CD14-positive monocyte (primary cell): ENCODE measurements around the gene TADA3. TPM values are rescaled to one million over a fixed set of nuclear protein-coding genes. Genes with fewer than 3 reads are reported as not detected.

Source experiments
- DNase-seq, 3 donors: peaks; one replicate each; pipeline ENCODE4 v3.0.0-alpha.2; 2011 to 2022
- H2AFZ ChIP-seq: 2 replicates; pipeline ENCODE4 v1.6.0; 2012; ENCODE audit warnings: mild to moderate bottlenecking, low read depth, low read length, inconsistent platforms; ENCODE audit not compliant: insufficient read depth, poor library complexity, severe bottlenecking
- H3K27ac ChIP-seq, 2 donors: 1 replicate in 1 of 2; 2 replicates in 1 of 2; pipeline ENCODE4 v1.5.1; 2012 to 2013; ENCODE audit warnings: low read length in 2 of 2, control low read depth in 1 of 2, inconsistent platforms in 1 of 2, low read depth in 1 of 2, mild to moderate bottlenecking in 1 of 2
- H3K27me3 ChIP-seq, 2 donors: one replicate each; pipeline versions ENCODE4 v1.6.0 to v1.6.1; 2011 to 2013; ENCODE audit warnings: low read length in 2 of 2; ENCODE audit not compliant: control insufficient read depth in 2 of 2, insufficient read depth in 2 of 2
- H3K36me3 ChIP-seq, 2 donors: replicated peaks in 1 of 2; 1 replicate in 1 of 2; 2 replicates in 1 of 2; pipeline versions ENCODE4 v1.5.1 to v1.6.1; 2012 to 2013; ENCODE audit warnings: low read length in 2 of 2, control low read depth in 1 of 2, inconsistent platforms in 1 of 2, mild to moderate bottlenecking in 1 of 2; ENCODE audit not compliant: insufficient read depth in 2 of 2, control insufficient read depth in 1 of 2
- H3K4me1 ChIP-seq, 2 donors: 1 replicate in 1 of 2; 2 replicates in 1 of 2; pipeline versions ENCODE4 v1.5.1 to v1.6.1; 2012 to 2013; ENCODE audit warnings: low read length in 2 of 2, control low read depth in 1 of 2, inconsistent platforms in 1 of 2, mild to moderate bottlenecking in 1 of 2, moderate library complexity in 1 of 2; ENCODE audit not compliant: insufficient read depth in 2 of 2, control insufficient read depth in 1 of 2
- H3K4me2 ChIP-seq: replicated peaks from 2 replicates; pipeline ENCODE3; 2012; ENCODE audit warnings: low read length, moderate library complexity, mild to moderate bottlenecking; ENCODE audit not compliant: poor library complexity, severe bottlenecking; ENCODE audit errors: extremely low read depth
- H3K4me3 ChIP-seq, 3 experiments: fragments of 200-600 bp in 1 of 3; sonication (generic) in 1 of 3; replicated peaks in 1 of 3; 1 replicate in 2 of 3; 2 replicates in 1 of 3; pipeline ENCODE4 v1.5.1; 2011 to 2013; ENCODE audit warnings: low read length in 3 of 3, mild to moderate bottlenecking in 3 of 3, control low read depth in 2 of 3, low read depth in 2 of 3, inconsistent platforms in 1 of 3, moderate library complexity in 1 of 3
- H3K79me2 ChIP-seq: 2 replicates; pipeline ENCODE4 v1.6.0; 2012; ENCODE audit warnings: mild to moderate bottlenecking, control low read depth, inconsistent platforms, low read length, moderate library complexity; ENCODE audit not compliant: insufficient read depth
- H3K9ac ChIP-seq: 2 replicates; pipeline ENCODE4 v1.6.0; 2017; ENCODE audit warnings: low read length, mild to moderate bottlenecking; ENCODE audit not compliant: insufficient read depth, poor library complexity, severe bottlenecking
- H3K9me3 ChIP-seq, 2 donors: replicated peaks in 1 of 2; 1 replicate in 1 of 2; 2 replicates in 1 of 2; pipeline versions ENCODE4 v1.5.1 to v1.6.1; 2012 to 2013; ENCODE audit warnings: low read length in 2 of 2, control low read depth in 1 of 2; ENCODE audit not compliant: control insufficient read depth in 1 of 2, insufficient read depth in 1 of 2
- H4K20me1 ChIP-seq: 2 replicates; pipeline ENCODE4 v1.6.0; 2012; ENCODE audit warnings: mild to moderate bottlenecking, low read length, control low read depth, moderate library complexity; ENCODE audit not compliant: insufficient read depth
- H3K27ac Mint-ChIP-seq, 7 donors: one replicate each; pipeline ENCODE4 v1.8.0; 2020; ENCODE audit warnings: mild to moderate bottlenecking in 7 of 7, mixed read lengths in 7 of 7, moderate library complexity in 6 of 7, inconsistent platforms in 2 of 7
- H3K27me3 Mint-ChIP-seq, 3 donors: one replicate each; pipeline ENCODE4 v1.8.0; 2021 to 2022; ENCODE audit warnings: low read depth in 3 of 3, mild to moderate bottlenecking in 3 of 3, mixed read lengths in 3 of 3, moderate library complexity in 3 of 3, inconsistent platforms in 1 of 3
- H3K36me3 Mint-ChIP-seq, 2 donors: one replicate each; pipeline ENCODE4 v1.8.0; 2020; ENCODE audit warnings: mixed read lengths in 2 of 2, inconsistent platforms in 1 of 2, mild to moderate bottlenecking in 1 of 2
- H3K4me1 Mint-ChIP-seq: one replicate; pipeline ENCODE4 v1.8.0; 2020; ENCODE audit warnings: mild to moderate bottlenecking, mixed read lengths
- H3K4me3 Mint-ChIP-seq, 2 donors: one replicate each; pipeline ENCODE4 v1.8.0; 2020; ENCODE audit warnings: mild to moderate bottlenecking in 2 of 2, mixed read lengths in 2 of 2, moderate library complexity in 1 of 2
- H3K9me3 Mint-ChIP-seq, 7 donors: one replicate each; pipeline ENCODE4 v1.8.0; 2020 to 2022; ENCODE audit warnings: mixed read lengths in 7 of 7, mild to moderate bottlenecking in 6 of 7, moderate library complexity in 6 of 7, inconsistent platforms in 2 of 7
- CTCF ChIP-seq: fragments of 200-600 bp; IDR thresholded peaks from one replicate; pipeline ENCODE4 v1.8.0; 2022; ENCODE audit warnings: antibody characterized with exemption, mild to moderate bottlenecking
- WGBS: methylation state at CpG from one replicate; pipeline ENCODE4 v1.1.5; 2013; ENCODE audit warnings: missing lambda C conversion rate; ENCODE audit not compliant: insufficient coverage; 5-methylcytosine and 5-hydroxymethylcytosine counted together
- intact Hi-C, 2 donors: fragments of 100-400 bp; cut with micrococcal nuclease; formaldehyde crosslinking; loops; one replicate each; pipeline versions ENCODE4 v1.15.0 to v1.15.1; 2023
- polyA plus RNA-seq, 3 donors: library from polyadenylated mRNA; depleted of rRNA in 1 of 3; unstranded in 2 of 3; stranded (reverse) in 1 of 3; fragments of 300-500 nt in 2 of 3; fragments of >200 nt in 1 of 3; fragmentation: Illumina TruSeq in 2 of 3; gene quantifications; 1 replicate in 2 of 3; 2 replicates in 1 of 3; pipeline ENCODE4 v1.2.3, GENCODE V29; 2012 to 2021

Gene TADA3
- polyA plus RNA-seq, 3 donors = 36.1 to 47.2 (median 46.9) TPM

GRCh38 chr3:9794400-9794799 lies 2.1 kb upstream of the TADA3 start:
- no peaks in the 10 kb centered on the region for H3K27me3 ChIP-seq
- WGBS = 93% methylated on average over 10 of the region's 11 CpGs
- Mint-ChIP-seq H3K9me3 (peaks cover 0 to 3% (median 0%) of the 10 kb centered on the region in 7 donors), H3K4me3 (peak overlapping the region; percentile 39 to 99), H3K27me3 (peaks cover 0 to 1% (median 0%) of the 10 kb centered on the region in 3 donors), H3K36me3 (peaks cover 31 to 58% of the 10 kb centered on the region in 2 donors), H3K27ac (peak overlapping the region; percentile 55 to 100 (median 97)), H3K4me1 (peaks cover 35% of the 10 kb centered on the region)
- peaks cover 39 to 42% of the 10 kb centered on the region in 2 donors for H3K4me1 ChIP-seq
- no peak for DNase-seq
- H4K20me1 ChIP-seq = peaks cover 62% of the 10 kb centered on the region
- H3K9me3 ChIP-seq = no peaks in the 10 kb centered on the region
- H3K27ac ChIP-seq = peak overlapping the region; percentile 1 to 97
- H3K9ac ChIP-seq = no peak overlapping the region
- intact Hi-C loops = loop anchor here (5.0 to 10.0 kb wide), 5 partner anchors 48 to 150 kb away; partner anchors contain the start of genes MTMR14 (in 2 of the 2), RPUSD3 (in 2 of the 2) and BRPF1 (in 1 of the 2)
- H3K4me2 ChIP-seq = peak overlapping the region; percentile 86
- H3K79me2 ChIP-seq = peaks cover 95% of the 10 kb centered on the region
- peaks cover 37 to 56% of the 10 kb centered on the region in 2 donors for H3K36me3 ChIP-seq
- no peak for TF ChIP-seq CTCF
- no peak overlapping the region for H2AFZ ChIP-seq
- H3K4me3 ChIP-seq = peak overlapping the region in 1 of 3 experiments; percentile 96

- Histone ChIP-seq H4K20me1 (peaks cover 50% of the 10 kb centered on the region), H2AFZ (peak overlapping the region; percentile 81), H3K9ac (peak overlapping the region; percentile 99), H3K9me3 (no peaks in the 10 kb centered on the region), H3K27me3 (no peaks in the 10 kb centered on the region), H3K79me2 (peaks cover 87% of the 10 kb centered on the region), H3K36me3 (peaks cover 31 to 52% of the 10 kb centered on the region in 2 donors), H3K27ac (peak overlapping the region; percentile 91 to 97), H3K4me2 (peak overlapping the region; percentile 86), H3K4me3 (peak overlapping the region; percentile 76 to 96 (median 77)), H3K4me1 (peaks cover 39 to 42% of the 10 kb centered on the region in 2 donors)
- peak; percentile 58 to 79 (median 60) for DNase-seq
- Mint-ChIP-seq H3K36me3 (peaks cover 30 to 61% of the 10 kb centered on the region in 2 donors), H3K27ac (peak overlapping the region; percentile 87 to 100 (median 99)), H3K4me1 (peaks cover 35% of the 10 kb centered on the region), H3K27me3 (peaks cover 0 to 1% (median 0%) of the 10 kb centered on the region in 3 donors), H3K4me3 (peak overlapping the region; percentile 93 to 99), H3K9me3 (peaks cover 0 to 4% (median 0%) of the 10 kb centered on the region in 7 donors)
- intact Hi-C loops = loop anchor here (2.0 to 10.0 kb wide), 10 partner anchors 42 to 528 kb away; partner anchors contain the start of genes BRPF1 (in 2 of the 2), MTMR14 (in 2 of the 2), RPUSD3 (in 2 of the 2) and OGG1 (in 1 of the 2)
- WGBS = 0% methylated on average over 19 of the region's 23 CpGs
- no peak for TF ChIP-seq CTCF
Measured at GRCh38 chr3:9793161-9793781, 998 bp upstream of the TADA3 start.
